Neural cell (in vitro differentiated cells): Measurements from ENCODE around the gene NLRC5. TPM values are rescaled to one million over a fixed set of nuclear protein-coding genes. Genes with fewer than 3 reads are reported as not detected.

ENCODE experiments used
- H2AFZ ChIP-seq: fragments of 200-600, 300-800 bp; sonication (generic), shearing (Covaris generic); 2 replicates; pipeline ENCODE4 v1.6.0; 2014; ENCODE audit warnings: low read depth, mild to moderate bottlenecking, antibody characterized with exemption, low read length, moderate library complexity
- H3F3A ChIP-seq: fragments of 200-600 bp; shearing (Covaris generic); 2 replicates; pipeline ENCODE4 v1.6.1; 2016; ENCODE audit warnings: mild to moderate bottlenecking, moderate library complexity, mixed read lengths, antibody characterized with exemption, low read length; ENCODE audit not compliant: insufficient read depth, poor library complexity, severe bottlenecking
- H3K27ac ChIP-seq: fragments of 200-600, 300-800 bp; sonication (generic), shearing (Covaris generic); 2 replicates; pipeline ENCODE4 v1.5.1; 2014; ENCODE audit warnings: mild to moderate bottlenecking, low read length, moderate library complexity
- H3K27me3 ChIP-seq: fragments of 300-800, 200-600 bp; sonication (generic), shearing (Covaris generic); 2 replicates; pipeline ENCODE4 v1.6.0; 2014; ENCODE audit warnings: mild to moderate bottlenecking, low read depth, low read length, moderate library complexity; ENCODE audit not compliant: insufficient read depth
- H3K36me3 ChIP-seq: fragments of 300-800, 200-600 bp; sonication (generic), shearing (Covaris generic); 2 replicates; pipeline ENCODE4 v1.5.1; 2014; ENCODE audit warnings: mild to moderate bottlenecking, antibody characterized with exemption, low read length, moderate library complexity; ENCODE audit not compliant: insufficient read depth
- H3K4me2 ChIP-seq: fragments of 300-800, 200-600 bp; sonication (generic), shearing (Covaris generic); 2 replicates; pipeline ENCODE4 v1.6.0; 2014; ENCODE audit warnings: mild to moderate bottlenecking, low read length
- H3K4me3 ChIP-seq: fragments of 300-800, 200-600 bp; sonication (generic), shearing (Covaris generic); 2 replicates; pipeline ENCODE4 v1.5.1; 2014; ENCODE audit warnings: mild to moderate bottlenecking, low read length, moderate library complexity
- H3K79me2 ChIP-seq: fragments of 200-600 bp; shearing (Covaris generic); replicated peaks from 2 replicates; pipeline ENCODE4 v1.6.0; 2014; ENCODE audit warnings: mild to moderate bottlenecking, low read length, moderate library complexity; ENCODE audit not compliant: insufficient read depth
- H3K9ac ChIP-seq: fragments of 300-800, 200-600 bp; sonication (generic), shearing (Covaris generic); 2 replicates; pipeline ENCODE4 v1.6.1; 2016; ENCODE audit warnings: mild to moderate bottlenecking, low read length, mixed read lengths
- H3K9me2 ChIP-seq: fragments of 200-600 bp; shearing (Covaris generic); 2 replicates; pipeline ENCODE4 v1.6.1; 2016; ENCODE audit warnings: mild to moderate bottlenecking, low read length, mixed read lengths; ENCODE audit not compliant: insufficient read depth
- H3K9me3 ChIP-seq: fragments of 200-600, 300-800 bp; sonication (generic), shearing (Covaris generic); 2 replicates; pipeline ENCODE4 v1.6.1; 2016; ENCODE audit warnings: mild to moderate bottlenecking, mixed run types, low read length, moderate library complexity, mixed read lengths
- H4K20me1 ChIP-seq: fragments of 200-600 bp; shearing (Covaris generic); 2 replicates; pipeline ENCODE4 v1.6.1; 2016; ENCODE audit warnings: mild to moderate bottlenecking, mixed run types; ENCODE audit not compliant: insufficient read depth
- EP300 ChIP-seq: fragments of 450-650 bp; conservative IDR thresholded peaks from 2 replicates; pipeline ENCODE4 v1.6.1; 2014; ENCODE audit warnings: antibody characterized with exemption, mild to moderate bottlenecking, moderate library complexity; ENCODE audit not compliant: poor library complexity, severe bottlenecking
- EZH2 ChIP-seq: fragments of 200-600, 300-800 bp; shearing (Covaris generic), sonication (generic); IDR thresholded peaks from 2 replicates; pipeline ENCODE4 v1.6.1; 2014; ENCODE audit warnings: antibody characterized with exemption, low read length, borderline replicate concordance, mild to moderate bottlenecking; ENCODE audit not compliant: insufficient read depth, poor library complexity, severe bottlenecking
- MXI1 ChIP-seq: fragments of 450-650 bp; conservative IDR thresholded peaks from 2 replicates; pipeline ENCODE4 v1.6.1; 2014; ENCODE audit warnings: antibody characterized with exemption, mild to moderate bottlenecking; ENCODE audit not compliant: poor library complexity, severe bottlenecking
- POLR2AphosphoS5 ChIP-seq: IDR thresholded peaks from 2 replicates; pipeline ENCODE4 v1.6.1; 2012
- RAD21 ChIP-seq: fragments of 450-650 bp; conservative IDR thresholded peaks from 2 replicates; pipeline ENCODE4 v1.6.1; 2014; ENCODE audit warnings: antibody characterized with exemption, mild to moderate bottlenecking, moderate library complexity
- SMC3 ChIP-seq: fragments of 450-650 bp; conservative IDR thresholded peaks from 2 replicates; pipeline ENCODE4 v1.6.1; 2014; ENCODE audit warnings: antibody characterized with exemption, mild to moderate bottlenecking, moderate library complexity; ENCODE audit not compliant: poor library complexity
- TAF1 ChIP-seq: IDR thresholded peaks from 2 replicates; pipeline ENCODE4 v1.6.1; 2012; ENCODE audit warnings: low read depth
- polyA plus RNA-seq: library from polyadenylated mRNA; depleted of rRNA; stranded (reverse); fragments of >200 nt; gene quantifications from 2 replicates; pipeline ENCODE4 v1.2.3, GENCODE V29; 2014
- TF ChIP-seq, protein P1 (sequence below): IDR thresholded peaks from 2 replicates; pipeline ENCODE4 v1.6.1; 2012; ENCODE audit warnings: borderline replicate concordance
- TF ChIP-seq, protein P2 (sequence below): fragments of 450-650 bp; IDR thresholded peaks from 2 replicates; pipeline ENCODE4 v1.5.1; 2014; ENCODE audit warnings: antibody characterized with exemption, mild to moderate bottlenecking, moderate library complexity; ENCODE audit not compliant: poor library complexity, severe bottlenecking

The NLRC5 gene
- polyA plus RNA-seq, 1 donor from 2014 or later = not detected

- Histone ChIP-seq H4K20me1 (no peaks in the 10 kb centered on the region), H3K9ac (no peak overlapping the region), H3K36me3 (no peaks in the 10 kb centered on the region), H2AFZ (no peak overlapping the region), H3F3A (no peaks in the 10 kb centered on the region), H3K9me3 (no peaks in the 10 kb centered on the region), H3K9me2 (no peaks in the 10 kb centered on the region), H3K4me2 (no peak overlapping the region), H3K27me3 (no peaks in the 10 kb centered on the region), H3K27ac (no peak overlapping the region), H3K4me3 (no peak overlapping the region), H3K79me2 (no peaks in the 10 kb centered on the region)
- TF ChIP-seq POLR2AphosphoS5 (no peak), EZH2 (no peak), RAD21 (no peak), TAF1 (no peak), MXI1 (no peak), EP300 (no peak), SMC3 (no peak)
- TF ChIP-seq, protein P1, sequence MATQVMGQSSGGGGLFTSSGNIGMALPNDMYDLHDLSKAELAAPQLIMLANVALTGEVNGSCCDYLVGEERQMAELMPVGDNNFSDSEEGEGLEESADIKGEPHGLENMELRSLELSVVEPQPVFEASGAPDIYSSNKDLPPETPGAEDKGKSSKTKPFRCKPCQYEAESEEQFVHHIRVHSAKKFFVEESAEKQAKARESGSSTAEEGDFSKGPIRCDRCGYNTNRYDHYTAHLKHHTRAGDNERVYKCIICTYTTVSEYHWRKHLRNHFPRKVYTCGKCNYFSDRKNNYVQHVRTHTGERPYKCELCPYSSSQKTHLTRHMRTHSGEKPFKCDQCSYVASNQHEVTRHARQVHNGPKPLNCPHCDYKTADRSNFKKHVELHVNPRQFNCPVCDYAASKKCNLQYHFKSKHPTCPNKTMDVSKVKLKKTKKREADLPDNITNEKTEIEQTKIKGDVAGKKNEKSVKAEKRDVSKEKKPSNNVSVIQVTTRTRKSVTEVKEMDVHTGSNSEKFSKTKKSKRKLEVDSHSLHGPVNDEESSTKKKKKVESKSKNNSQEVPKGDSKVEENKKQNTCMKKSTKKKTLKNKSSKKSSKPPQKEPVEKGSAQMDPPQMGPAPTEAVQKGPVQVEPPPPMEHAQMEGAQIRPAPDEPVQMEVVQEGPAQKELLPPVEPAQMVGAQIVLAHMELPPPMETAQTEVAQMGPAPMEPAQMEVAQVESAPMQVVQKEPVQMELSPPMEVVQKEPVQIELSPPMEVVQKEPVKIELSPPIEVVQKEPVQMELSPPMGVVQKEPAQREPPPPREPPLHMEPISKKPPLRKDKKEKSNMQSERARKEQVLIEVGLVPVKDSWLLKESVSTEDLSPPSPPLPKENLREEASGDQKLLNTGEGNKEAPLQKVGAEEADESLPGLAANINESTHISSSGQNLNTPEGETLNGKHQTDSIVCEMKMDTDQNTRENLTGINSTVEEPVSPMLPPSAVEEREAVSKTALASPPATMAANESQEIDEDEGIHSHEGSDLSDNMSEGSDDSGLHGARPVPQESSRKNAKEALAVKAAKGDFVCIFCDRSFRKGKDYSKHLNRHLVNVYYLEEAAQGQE = no peak
- TF ChIP-seq, protein P2, sequence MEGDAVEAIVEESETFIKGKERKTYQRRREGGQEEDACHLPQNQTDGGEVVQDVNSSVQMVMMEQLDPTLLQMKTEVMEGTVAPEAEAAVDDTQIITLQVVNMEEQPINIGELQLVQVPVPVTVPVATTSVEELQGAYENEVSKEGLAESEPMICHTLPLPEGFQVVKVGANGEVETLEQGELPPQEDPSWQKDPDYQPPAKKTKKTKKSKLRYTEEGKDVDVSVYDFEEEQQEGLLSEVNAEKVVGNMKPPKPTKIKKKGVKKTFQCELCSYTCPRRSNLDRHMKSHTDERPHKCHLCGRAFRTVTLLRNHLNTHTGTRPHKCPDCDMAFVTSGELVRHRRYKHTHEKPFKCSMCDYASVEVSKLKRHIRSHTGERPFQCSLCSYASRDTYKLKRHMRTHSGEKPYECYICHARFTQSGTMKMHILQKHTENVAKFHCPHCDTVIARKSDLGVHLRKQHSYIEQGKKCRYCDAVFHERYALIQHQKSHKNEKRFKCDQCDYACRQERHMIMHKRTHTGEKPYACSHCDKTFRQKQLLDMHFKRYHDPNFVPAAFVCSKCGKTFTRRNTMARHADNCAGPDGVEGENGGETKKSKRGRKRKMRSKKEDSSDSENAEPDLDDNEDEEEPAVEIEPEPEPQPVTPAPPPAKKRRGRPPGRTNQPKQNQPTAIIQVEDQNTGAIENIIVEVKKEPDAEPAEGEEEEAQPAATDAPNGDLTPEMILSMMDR = no peak
Observed at GRCh38 chr16:57029161-57030160, 40.1 kb downstream of the NLRC5 start.

- H3K9me2 ChIP-seq = no peaks in the 10 kb centered on the region
- TF ChIP-seq, protein P1 = no peak
- TF ChIP-seq EZH2 (no peak), RAD21 (no peak), MXI1 (no peak), POLR2AphosphoS5 (no peak), EP300 (no peak), TAF1 (no peak), SMC3 (no peak)
- TF ChIP-seq, protein P2 = no peak
- H3K9ac ChIP-seq = no peak overlapping the region
- no peaks in the 10 kb centered on the region for H4K20me1 ChIP-seq
- no peaks in the 10 kb centered on the region for H3K9me3 ChIP-seq
- no peak overlapping the region for H3K27ac ChIP-seq
- no peak overlapping the region for H3K4me2 ChIP-seq
- no peaks in the 10 kb centered on the region for H3F3A ChIP-seq
- H3K36me3 ChIP-seq = no peaks in the 10 kb centered on the region
- H3K79me2 ChIP-seq = no peaks in the 10 kb centered on the region
- no peaks in the 10 kb centered on the region for H3K27me3 ChIP-seq
- no peak overlapping the region for H2AFZ ChIP-seq
- no peak overlapping the region for H3K4me3 ChIP-seq
Observed at GRCh38 chr16:57030346-57030902, 41.1 kb downstream of the NLRC5 start.
